ENCODE measurements around the gene GLRX.

The GLRX gene

GRCh38 chr5:95806687-95807086 is 15.8 kb downstream of the GLRX start:
- FAIRE-seq, result no peak

GRCh38 chr5:95804736-95805539 is 17.6 kb downstream of the GLRX start:
- FAIRE-seq, result no peak

- no peak for FAIRE-seq
Measured at GRCh38 chr5:95803271-95804148, 19.0 kb downstream of the GLRX start.

GRCh38 chr5:95801961-95802360 is 20.6 kb downstream of the GLRX start:
- no peak for FAIRE-seq

GRCh38 chr5:95801532-95801931 is 21.0 kb downstream of the GLRX start:
- FAIRE-seq, result no peak

- FAIRE-seq, result no peak
Measured at GRCh38 chr5:95800553-95800952, 22.0 kb downstream of the GLRX start.

GRCh38 chr5:95799191-95799835 is 23.2 kb downstream of the GLRX start:
- no peak for FAIRE-seq

- FAIRE-seq, result no peak
Measured at GRCh38 chr5:95798545-95798944, 24.0 kb downstream of the GLRX start.

GRCh38 chr5:95798048-95798447 is 24.5 kb downstream of the GLRX start:
- no peak for FAIRE-seq

GRCh38 chr5:95797301-95797700 is 25.2 kb downstream of the GLRX start:
- FAIRE-seq, result no peak

GRCh38 chr5:95794070-95794516 is 28.4 kb downstream of the GLRX start:
- FAIRE-seq, result no peak

- no peak for FAIRE-seq
Measured at GRCh38 chr5:95791751-95792150, 30.8 kb downstream of the GLRX start.

GRCh38 chr5:95788493-95788892 is 34.0 kb downstream of the GLRX start:
- FAIRE-seq, result no peak

- FAIRE-seq, result no peak
Measured at GRCh38 chr5:95786821-95787418, 35.6 kb downstream of the GLRX start.

GRCh38 chr5:95784514-95785302 is 37.8 kb downstream of the GLRX start:
- FAIRE-seq, result no peak

GRCh38 chr5:95783661-95784060 is 38.9 kb downstream of the GLRX start:
- no peak for FAIRE-seq

- FAIRE-seq, result no peak
Measured at GRCh38 chr5:95782181-95782580, 40.3 kb downstream of the GLRX start.

GRCh38 chr5:95781101-95781583 is 41.4 kb downstream of the GLRX start:
- peak; percentile 21 for FAIRE-seq

- FAIRE-seq, result no peak
Measured at GRCh38 chr5:95780597-95780996, 41.9 kb downstream of the GLRX start.

GRCh38 chr5:95779611-95780010 is 42.9 kb downstream of the GLRX start:
- FAIRE-seq, result no peak

GRCh38 chr5:95778713-95779436 is 43.7 kb downstream of the GLRX start:
- no peak for FAIRE-seq

All from G401.6 (cell line).